Mesothelial cell of epicardium (in vitro differentiated cells): ENCODE measurements around the gene C2CD2L. TPM values are rescaled to one million over a fixed set of nuclear protein-coding genes. Genes with fewer than 3 reads are reported as not detected.

ENCODE experiments used
- DNase-seq, 2 experiments: peaks; one replicate each; pipeline ENCODE4 v3.0.0; 2021; ENCODE audit warnings: low spot score in 2 of 2; ENCODE audit not compliant: unreplicated experiment in 2 of 2
- H3K27ac Mint-ChIP-seq: 2 replicates; pipeline ENCODE4 v1.8.0; 2021; ENCODE audit warnings: mixed read lengths
- H3K27me3 Mint-ChIP-seq: 2 replicates; pipeline ENCODE4 v1.8.0; 2021; ENCODE audit warnings: low read depth, mixed read lengths
- H3K36me3 Mint-ChIP-seq: 2 replicates; pipeline ENCODE4 v1.8.0; 2021; ENCODE audit warnings: mixed read lengths
- H3K4me1 Mint-ChIP-seq: 2 replicates; pipeline ENCODE4 v1.8.0; 2021; ENCODE audit warnings: mixed read lengths
- H3K4me3 Mint-ChIP-seq: 2 replicates; pipeline ENCODE4 v1.8.0; 2021; ENCODE audit warnings: mild to moderate bottlenecking, moderate library complexity, mixed read lengths
- H3K9me3 Mint-ChIP-seq: 2 replicates; pipeline ENCODE4 v1.8.0; 2021; ENCODE audit warnings: mixed read lengths
- CTCF ChIP-seq: fragments of 200-600 bp; sonication (generic); IDR thresholded peaks from one replicate; pipeline ENCODE4 v1.5.0; 2021; ENCODE audit warnings: antibody characterized with exemption; ENCODE audit not compliant: unreplicated experiment
- total RNA-seq: library from RNA; stranded (reverse); gene quantifications from 3 replicates; pipeline ENCODE4 v1.2.1, GENCODE V29; 2021

Gene C2CD2L
- total RNA-seq, 1 donor from 2014 or later, result 10.0 TPM

GRCh38 chr11:119110439-119110838 is 3.3 kb downstream of the C2CD2L start:
- H3K36me3 Mint-ChIP-seq, result peaks cover 11% of the 10 kb centered on the region
- no peaks in the 10 kb centered on the region for H3K27me3 Mint-ChIP-seq
- no peak for DNase-seq
- H3K4me1 Mint-ChIP-seq, result peaks cover 26% of the 10 kb centered on the region
- TF ChIP-seq CTCF, result no peak
- no peaks in the 10 kb centered on the region for H3K9me3 Mint-ChIP-seq
- H3K4me3 Mint-ChIP-seq, result no peak overlapping the region
- no peak overlapping the region for H3K27ac Mint-ChIP-seq

GRCh38 chr11:119111361-119111925 is 4.3 kb downstream of the C2CD2L start:
- Mint-ChIP-seq H3K36me3 (peaks cover 16% of the 10 kb centered on the region), H3K4me1 (peaks cover 19% of the 10 kb centered on the region), H3K27ac (no peak overlapping the region), H3K27me3 (no peaks in the 10 kb centered on the region), H3K9me3 (no peaks in the 10 kb centered on the region), H3K4me3 (no peak overlapping the region)
- no peak for TF ChIP-seq CTCF
- DNase-seq, result no peak

- TF ChIP-seq CTCF, result no peak
- Mint-ChIP-seq H3K4me3 (no peak overlapping the region), H3K4me1 (peaks cover 13% of the 10 kb centered on the region), H3K27me3 (no peaks in the 10 kb centered on the region), H3K36me3 (peaks cover 20% of the 10 kb centered on the region), H3K9me3 (no peaks in the 10 kb centered on the region), H3K27ac (no peak overlapping the region)
- DNase-seq, result no peak
These were observed 5.3 kb downstream of the C2CD2L start for GRCh38 chr11:119112314-119113020.

- Mint-ChIP-seq H3K27ac (no peak overlapping the region), H3K4me3 (no peak overlapping the region)
- no peak for DNase-seq
These were observed 6.6 kb downstream of the C2CD2L start for GRCh38 chr11:119113716-119114115.

GRCh38 chr11:119114351-119114750 is 7.2 kb downstream of the C2CD2L start:
- no peaks in the 10 kb centered on the region for H3K4me1 Mint-ChIP-seq
- no peak for TF ChIP-seq CTCF
- no peak overlapping the region for H3K4me3 Mint-ChIP-seq
- H3K27ac Mint-ChIP-seq, result no peak overlapping the region
- no peaks in the 10 kb centered on the region for H3K27me3 Mint-ChIP-seq
- no peak for DNase-seq
- H3K9me3 Mint-ChIP-seq, result no peaks in the 10 kb centered on the region
- H3K36me3 Mint-ChIP-seq, result peaks cover 20% of the 10 kb centered on the region

More at GRCh38 chr11:119113716-119114115, 6.6 kb downstream of the C2CD2L start:
- no peak for TF ChIP-seq CTCF
- Mint-ChIP-seq H3K27me3 (no peaks in the 10 kb centered on the region), H3K36me3 (peaks cover 20% of the 10 kb centered on the region), H3K4me1 (peaks cover 4% of the 10 kb centered on the region), H3K9me3 (no peaks in the 10 kb centered on the region)
